Bone marrow (tissue), 2 donors: ENCODE data around the gene SOX10.

Source experiments
- DNase-seq, 2 donors: peaks; one replicate each; lab custom pipeline; 2025; lab: John Stamatoyannopoulos, UW

Gene SOX10

GRCh38 chr22:37983860-37984791 lies at the start of gene SOX10:
TSS of gene SOX10 (minus strand) at chr22:37984555. CDS start at chr22:37983784, 771 bp downstream.
- no peak for DNase-seq

GRCh38 chr22:38033522-38034277 lies 49.3 kb upstream of the SOX10 start:
- DNase-seq = no peak

DNA sequence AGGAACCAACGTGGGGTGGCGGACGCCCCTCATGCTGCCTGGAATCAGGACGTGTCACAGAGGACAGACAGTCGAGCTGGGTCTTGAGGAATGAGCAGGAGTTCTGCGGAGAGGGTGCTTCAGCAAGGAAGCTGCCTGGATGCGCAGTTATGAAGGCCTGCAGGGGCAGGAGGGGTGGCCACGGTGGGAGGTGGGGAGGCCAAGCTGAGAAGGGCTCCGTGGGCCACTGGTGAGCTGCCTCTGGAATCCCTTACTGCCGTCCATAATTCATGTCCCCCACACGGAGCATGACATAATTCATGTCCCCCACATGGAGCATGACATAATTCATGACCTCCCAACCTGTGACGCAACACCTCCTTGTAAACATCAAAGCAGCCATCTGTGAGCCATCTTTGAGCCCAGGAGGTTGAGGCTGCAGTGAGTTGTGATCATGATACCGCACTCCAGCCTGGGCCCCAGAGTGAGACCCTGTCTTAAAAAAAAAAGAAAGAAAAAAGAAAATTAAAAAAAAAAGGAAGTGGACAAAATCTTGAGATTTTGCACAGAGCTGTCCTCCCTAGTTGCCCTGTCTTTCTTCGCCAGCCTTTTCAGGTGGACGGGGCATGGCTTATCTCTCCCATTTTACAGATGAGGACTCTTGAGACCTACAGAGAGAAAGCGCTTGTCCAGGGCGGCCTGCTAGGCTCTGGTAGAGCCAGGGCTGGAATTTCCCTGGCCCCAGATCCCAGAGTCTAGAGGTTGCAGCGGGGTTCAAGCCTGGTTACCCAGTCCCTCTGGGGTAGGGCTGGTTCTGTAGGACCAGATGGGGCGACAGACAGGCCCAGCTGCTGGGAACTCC lies 48.5 kb upstream of the SOX10 start:
- DNase-seq = no peak

- DNase-seq = no peak
These were observed 47.1 kb upstream of the SOX10 start for GRCh38 chr22:38031491-38031890.

GRCh38 chr22:38030311-38031133 lies 46.2 kb upstream of the SOX10 start:
- DNase-seq = no peak

GRCh38 chr22:38029901-38030300 lies 45.5 kb upstream of the SOX10 start:
- no peak for DNase-seq

- no peak for DNase-seq
These were observed 45.0 kb upstream of the SOX10 start for GRCh38 chr22:38029370-38029769.

- no peak for DNase-seq
These were observed 44.2 kb upstream of the SOX10 start for GRCh38 chr22:38028344-38029130.

DNA sequence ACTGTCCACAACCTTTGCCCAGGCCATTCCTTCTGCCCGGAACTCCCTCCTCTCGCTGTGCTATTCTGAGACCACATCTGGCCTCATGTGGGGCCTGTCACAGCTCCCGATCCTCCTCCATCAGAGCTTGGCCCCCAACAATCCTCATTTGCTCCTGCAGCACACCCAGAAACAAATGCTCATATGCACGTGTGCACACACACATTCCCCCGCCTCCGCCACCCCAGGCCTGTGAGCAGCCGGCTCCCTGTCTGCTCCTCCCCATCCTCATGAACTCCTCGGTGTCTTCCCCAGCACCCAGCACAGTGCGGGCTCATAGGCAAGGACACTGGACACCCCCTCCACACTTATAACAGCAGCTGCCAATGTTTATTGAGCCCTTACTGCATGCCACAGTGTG lies 43.1 kb upstream of the SOX10 start:
- DNase-seq = no peak

GRCh38 chr22:38026130-38027111 lies 42.1 kb upstream of the SOX10 start:
- DNase-seq = no peak

- DNase-seq = no peak
These were observed 41.2 kb upstream of the SOX10 start for GRCh38 chr22:38025514-38025913.

DNA sequence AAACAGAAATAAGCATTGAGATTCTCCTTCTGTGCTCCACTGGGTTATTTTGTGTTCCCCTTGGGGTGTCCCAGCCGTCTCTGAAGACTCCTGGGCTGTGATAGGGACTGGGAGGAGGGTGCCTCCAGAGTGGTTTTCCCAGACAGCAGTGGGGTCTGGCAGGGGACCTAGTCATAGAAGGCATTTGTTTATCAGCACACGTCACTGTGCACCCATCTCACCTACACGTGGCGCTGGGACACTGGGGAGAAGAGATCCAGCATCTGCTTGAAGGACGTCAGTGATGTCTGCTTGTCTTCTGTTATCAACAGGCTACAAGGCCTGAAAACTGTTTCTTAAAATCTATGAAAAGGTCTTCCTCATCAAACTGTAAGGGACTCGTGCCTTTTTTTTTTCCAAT lies 38.7 kb upstream of the SOX10 start:
- DNase-seq = no peak

DNA sequence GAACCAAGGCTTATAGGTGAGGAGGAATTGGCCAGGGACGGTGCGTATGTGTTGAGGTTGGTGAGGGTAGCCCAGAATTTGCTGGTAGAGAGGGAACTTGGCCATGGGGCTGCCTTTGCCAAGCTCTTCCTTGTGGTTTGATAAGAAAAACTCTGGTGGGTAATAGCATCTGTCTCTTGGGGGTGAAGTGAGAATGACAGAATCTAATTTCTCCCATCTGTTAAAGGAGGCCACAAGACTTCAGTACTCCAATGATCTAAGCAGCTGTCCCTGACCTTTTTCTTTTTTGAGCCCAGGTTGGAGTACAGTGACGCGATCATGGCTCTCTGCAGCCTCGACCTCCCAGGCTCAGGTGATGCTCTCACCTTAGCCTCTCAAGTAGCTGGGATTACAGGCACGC lies 36.9 kb upstream of the SOX10 start:
- DNase-seq = no peak

GRCh38 chr22:38018938-38019827 lies 34.8 kb upstream of the SOX10 start:
- no peak for DNase-seq

GRCh38 chr22:38017939-38018885 lies 33.9 kb upstream of the SOX10 start:
- DNase-seq = no peak

DNA sequence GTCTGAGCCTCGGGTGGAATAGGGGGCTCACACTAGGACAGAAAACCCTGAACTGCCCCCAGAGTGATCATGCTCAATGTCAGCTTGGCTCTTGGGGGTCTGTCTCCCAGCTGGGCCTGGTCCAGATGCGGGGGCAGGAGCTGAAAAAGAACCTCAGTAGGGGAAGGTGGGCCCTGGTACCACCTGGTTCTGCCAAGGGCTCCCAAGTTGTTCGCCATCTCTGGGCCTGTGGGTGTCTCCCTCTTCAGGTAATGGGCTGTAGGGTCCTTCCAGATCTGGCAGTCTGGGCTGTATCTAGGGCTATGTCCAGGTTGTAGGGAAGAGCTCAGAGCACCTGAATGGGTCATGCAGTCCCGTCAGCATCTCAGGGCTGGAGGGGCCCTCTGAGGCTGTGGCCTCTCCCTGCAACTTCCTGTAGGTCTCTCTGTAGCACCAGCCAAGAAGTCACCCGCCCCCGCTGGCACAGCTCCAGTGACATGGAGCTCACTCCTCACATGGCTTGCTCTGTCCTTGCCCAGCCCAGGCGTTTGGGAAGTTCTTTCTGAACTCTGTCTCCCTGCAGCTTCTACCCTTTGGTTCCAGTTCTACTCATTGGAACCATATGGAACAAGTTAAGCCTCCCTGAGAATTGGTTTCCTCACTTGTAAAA lies 33.0 kb upstream of the SOX10 start:
- DNase-seq = no peak
